ENCODE results near the gene CASP3.
"Not testable (repeated sequence)": the region's sequence is repeated elsewhere in the genome, so short reads cannot be mapped to it uniquely, and the experiment has no call there.

The CASP3 gene

DNA sequence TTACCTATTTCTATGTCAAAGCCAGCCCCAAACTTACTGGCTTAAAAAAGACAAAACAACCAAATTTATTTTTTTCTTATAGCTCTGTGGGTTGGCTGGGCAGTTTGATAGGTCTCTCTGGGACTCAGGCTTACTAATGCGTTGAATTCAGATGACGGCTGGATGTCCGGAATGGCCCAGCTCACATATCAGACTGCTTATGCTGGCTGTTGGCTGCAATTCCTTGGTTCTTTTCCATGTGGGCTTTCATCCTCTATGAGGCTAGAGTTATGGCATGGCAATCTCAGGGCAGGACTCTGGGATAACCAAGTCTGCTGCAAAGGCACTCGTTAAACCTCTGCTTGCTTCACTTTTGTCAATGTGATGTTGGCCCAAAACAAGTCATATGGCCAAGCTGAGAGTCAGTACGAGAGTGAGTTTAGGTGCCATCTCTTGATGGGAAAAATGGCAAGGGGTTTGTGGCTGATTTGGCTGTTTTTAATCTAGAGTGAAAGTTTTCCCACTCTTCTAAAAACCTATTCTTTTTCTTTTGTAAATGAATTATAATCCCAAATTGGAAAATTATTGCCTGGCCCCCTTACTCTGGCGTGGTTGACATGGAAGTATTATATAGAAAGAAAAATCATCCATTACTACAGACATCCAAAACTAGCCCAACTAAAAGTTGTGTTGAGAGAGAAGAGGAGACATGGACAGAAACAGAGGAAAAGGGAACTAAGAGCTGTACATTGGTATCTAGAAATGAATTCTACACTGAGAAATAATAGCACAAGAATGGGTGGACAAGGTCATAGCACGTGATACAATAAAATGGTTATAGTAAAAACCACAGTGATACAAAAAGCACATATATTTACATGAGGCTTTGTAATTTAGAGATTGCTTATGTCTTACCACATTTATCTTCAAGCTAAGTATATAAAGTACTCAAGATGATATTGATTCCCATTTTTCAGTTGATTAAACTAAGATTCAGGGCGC lies 6.9 kb upstream of the CASP3 start:
- H3K27ac ChIP-seq, result peak overlapping the region; percentile 40
- H3K4me1 ChIP-seq (ENCODE audit: control insufficient read depth in 1 of 2, insufficient read depth in 1 of 2, low read depth in 1 of 2, low read length in 1 of 2), result peaks cover 6 to 11% of the 10 kb centered on the region in 2 experiments
- TF ChIP-seq, protein P1, sequence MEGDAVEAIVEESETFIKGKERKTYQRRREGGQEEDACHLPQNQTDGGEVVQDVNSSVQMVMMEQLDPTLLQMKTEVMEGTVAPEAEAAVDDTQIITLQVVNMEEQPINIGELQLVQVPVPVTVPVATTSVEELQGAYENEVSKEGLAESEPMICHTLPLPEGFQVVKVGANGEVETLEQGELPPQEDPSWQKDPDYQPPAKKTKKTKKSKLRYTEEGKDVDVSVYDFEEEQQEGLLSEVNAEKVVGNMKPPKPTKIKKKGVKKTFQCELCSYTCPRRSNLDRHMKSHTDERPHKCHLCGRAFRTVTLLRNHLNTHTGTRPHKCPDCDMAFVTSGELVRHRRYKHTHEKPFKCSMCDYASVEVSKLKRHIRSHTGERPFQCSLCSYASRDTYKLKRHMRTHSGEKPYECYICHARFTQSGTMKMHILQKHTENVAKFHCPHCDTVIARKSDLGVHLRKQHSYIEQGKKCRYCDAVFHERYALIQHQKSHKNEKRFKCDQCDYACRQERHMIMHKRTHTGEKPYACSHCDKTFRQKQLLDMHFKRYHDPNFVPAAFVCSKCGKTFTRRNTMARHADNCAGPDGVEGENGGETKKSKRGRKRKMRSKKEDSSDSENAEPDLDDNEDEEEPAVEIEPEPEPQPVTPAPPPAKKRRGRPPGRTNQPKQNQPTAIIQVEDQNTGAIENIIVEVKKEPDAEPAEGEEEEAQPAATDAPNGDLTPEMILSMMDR (IDR thresholded peaks at IDR 0.05), result no peak
- no peaks in the 10 kb centered on the region for H3K9me3 ChIP-seq
- H3K27me3 ChIP-seq, result no peaks in the 10 kb centered on the region
- peaks cover 8% of the 10 kb centered on the region for H3K36me3 ChIP-seq
- H3K4me3 ChIP-seq (ENCODE audit: low read depth in 1 of 2, low read length in 1 of 2), result no peak overlapping the region

DNA sequence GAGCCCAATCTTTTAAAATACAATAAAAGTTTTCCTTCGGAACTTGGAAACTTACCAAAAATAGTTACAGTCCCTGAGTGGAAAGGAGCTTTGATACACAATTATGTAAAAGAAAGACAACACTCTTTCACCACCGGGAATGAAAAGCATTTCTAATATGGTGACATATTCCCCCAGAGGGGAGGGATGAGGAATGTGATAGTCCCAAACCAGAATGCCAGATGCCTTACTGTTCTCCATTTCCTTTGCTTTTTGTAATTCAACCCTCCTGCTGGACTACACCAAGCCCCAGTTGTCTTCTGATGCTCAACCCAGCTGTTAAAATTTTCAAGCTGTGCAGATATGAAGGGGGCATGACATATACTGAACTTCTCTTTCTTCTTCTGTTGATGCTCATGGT lies 4.4 kb upstream of the CASP3 start:
- TF ChIP-seq, protein P1 (IDR thresholded peaks at IDR 0.05), result no peak
- Histone ChIP-seq H3K27ac (no peak overlapping the region), H3K4me3 (ENCODE audit: low read depth in 1 of 2, low read length in 1 of 2) (no peak overlapping the region), H3K4me1 (ENCODE audit: control insufficient read depth in 1 of 2, insufficient read depth in 1 of 2, low read depth in 1 of 2, low read length in 1 of 2) (peaks cover 18 to 23% of the 10 kb centered on the region in 2 experiments), H3K9me3 (no peaks in the 10 kb centered on the region), H3K36me3 (no peaks in the 10 kb centered on the region), H3K27me3 (no peaks in the 10 kb centered on the region)

DNA sequence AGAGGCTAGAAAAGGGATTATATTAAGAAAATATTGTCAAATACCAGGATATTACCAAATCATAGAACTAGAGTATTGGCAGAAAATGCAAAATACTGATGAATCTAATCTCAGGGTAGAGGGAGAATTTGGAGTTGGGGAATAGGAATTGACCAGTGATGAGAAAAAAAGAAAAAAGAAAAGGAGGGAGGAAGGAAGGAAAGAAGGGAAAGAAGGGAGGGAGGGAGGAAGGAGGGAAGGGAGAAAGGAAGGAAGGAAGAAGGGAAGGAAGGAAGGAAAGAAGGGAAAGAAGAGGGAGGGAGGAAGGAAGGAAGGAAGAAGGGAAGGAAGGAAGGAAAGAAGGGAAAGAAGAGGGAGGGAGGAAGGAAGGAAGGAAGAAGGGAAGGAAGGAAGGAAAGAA lies 3.4 kb upstream of the CASP3 start:
- H3K36me3 ChIP-seq; H3K27ac ChIP-seq; H3K4me3 ChIP-seq (ENCODE audit: low read depth in 1 of 2, low read length in 1 of 2); H3K9me3 ChIP-seq; H3K27me3 ChIP-seq: not testable (repeated sequence)
- H3K4me1 ChIP-seq (ENCODE audit: control insufficient read depth in 1 of 2, insufficient read depth in 1 of 2, low read depth in 1 of 2, low read length in 1 of 2), result peaks cover 28 to 32% of the 10 kb centered on the region in 2 experiments

DNA sequence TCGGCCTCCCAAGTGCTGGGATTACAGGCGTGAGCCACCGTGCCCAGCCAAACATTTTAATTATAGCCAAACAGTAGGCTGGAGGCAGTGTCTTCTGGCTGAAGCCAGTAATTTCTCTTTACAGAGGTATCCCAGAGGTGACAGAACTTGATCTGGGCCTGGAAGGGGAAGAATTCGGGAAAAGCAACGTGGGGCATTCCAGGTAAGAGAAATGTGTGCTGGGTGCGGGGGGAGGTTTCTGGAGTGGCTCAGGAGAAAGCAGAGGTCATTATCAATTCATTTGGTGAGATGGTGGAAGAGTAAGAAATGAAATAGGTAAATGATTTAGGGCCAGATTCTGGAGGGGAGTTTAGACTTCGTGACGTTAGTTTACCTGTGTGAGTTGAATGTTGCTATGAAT lies 2.7 kb upstream of the CASP3 start:
- Histone ChIP-seq H3K36me3 (no peaks in the 10 kb centered on the region), H3K4me1 (ENCODE audit: control insufficient read depth in 1 of 2, insufficient read depth in 1 of 2, low read depth in 1 of 2, low read length in 1 of 2) (peaks cover 28 to 33% of the 10 kb centered on the region in 2 experiments), H3K4me3 (ENCODE audit: low read depth in 1 of 2, low read length in 1 of 2) (no peak overlapping the region), H3K27ac (no peak overlapping the region), H3K9me3 (no peaks in the 10 kb centered on the region), H3K27me3 (no peaks in the 10 kb centered on the region)
- TF ChIP-seq, protein P1 (IDR thresholded peaks at IDR 0.05), result no peak

DNA sequence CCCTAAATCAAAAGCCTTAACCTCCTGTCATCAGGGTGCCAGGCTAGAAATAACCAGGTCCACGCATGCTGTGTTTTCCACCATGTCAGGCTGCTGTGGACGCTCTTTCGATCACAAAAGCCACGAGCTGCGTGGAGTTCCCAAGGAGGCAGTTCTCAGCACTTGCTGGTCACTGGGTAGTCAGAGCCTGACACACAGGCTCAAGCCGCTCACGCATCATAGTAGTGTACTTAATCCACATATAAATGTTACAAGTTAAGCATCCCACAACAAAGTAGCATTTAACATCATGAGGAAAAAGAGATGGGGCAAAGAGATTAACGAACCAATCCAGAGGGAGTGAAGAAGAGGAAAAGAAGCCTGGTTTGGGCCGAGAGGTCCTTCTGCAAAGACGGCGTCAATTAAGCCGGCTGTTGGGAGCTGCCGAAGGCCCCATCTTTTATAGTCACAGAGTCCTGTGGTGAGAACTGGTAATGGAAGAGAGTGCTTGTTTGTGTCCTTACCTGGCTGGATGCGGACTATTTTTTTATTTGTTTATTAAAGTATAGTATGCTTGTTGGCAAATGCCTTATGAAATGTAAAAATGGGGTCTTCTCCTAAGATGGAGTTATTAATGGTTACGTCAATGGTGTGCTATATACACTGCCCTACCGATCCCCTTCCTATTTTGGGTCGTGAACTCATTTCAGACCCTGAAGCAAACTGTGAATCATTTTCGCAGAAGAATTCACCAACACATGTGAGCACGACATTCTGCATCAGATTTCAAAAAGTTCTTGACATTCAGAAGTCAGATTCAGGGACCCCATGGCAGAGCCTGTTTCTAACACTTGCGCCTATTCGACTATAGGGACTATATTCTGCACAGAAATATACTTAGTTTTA lies 966 bp upstream of the CASP3 start:
- H3K9me3 ChIP-seq, result no peaks in the 10 kb centered on the region
- H3K4me3 ChIP-seq (ENCODE audit: low read depth in 1 of 2, low read length in 1 of 2), result peak overlapping the region; percentile 69 to 93
- peaks cover 26 to 36% of the 10 kb centered on the region in 2 experiments for H3K4me1 ChIP-seq (ENCODE audit: control insufficient read depth in 1 of 2, insufficient read depth in 1 of 2, low read depth in 1 of 2, low read length in 1 of 2)
- TF ChIP-seq, protein P1 (IDR thresholded peaks at IDR 0.05), result no peak
- H3K27me3 ChIP-seq, result no peaks in the 10 kb centered on the region
- H3K27ac ChIP-seq, result peak overlapping the region; percentile 97
- H3K36me3 ChIP-seq, result peaks cover 13% of the 10 kb centered on the region
